Body of pancreas (tissue), 4 donors: Measurements from ENCODE around the gene ADAMTS19.

Experiments used
- POLR2A ChIP-seq, 3 donors: fragments of 450-650 bp; IDR thresholded peaks; one replicate each; pipeline ENCODE4 v1.6.1; 2016; ENCODE audit warnings: antibody characterized with exemption in 3 of 3, mild to moderate bottlenecking in 2 of 3
- TF ChIP-seq, protein P1 (sequence below), 7 experiments: fragments of 450-650 bp in 4 of 7; fragments of 200-600 bp in 3 of 7; sonication (generic) in 3 of 7; IDR thresholded peaks; one replicate each; pipeline ENCODE4 v1.5.1; 2016 to 2019; ENCODE audit warnings: antibody characterized with exemption in 7 of 7

- TF ChIP-seq, protein P1, sequence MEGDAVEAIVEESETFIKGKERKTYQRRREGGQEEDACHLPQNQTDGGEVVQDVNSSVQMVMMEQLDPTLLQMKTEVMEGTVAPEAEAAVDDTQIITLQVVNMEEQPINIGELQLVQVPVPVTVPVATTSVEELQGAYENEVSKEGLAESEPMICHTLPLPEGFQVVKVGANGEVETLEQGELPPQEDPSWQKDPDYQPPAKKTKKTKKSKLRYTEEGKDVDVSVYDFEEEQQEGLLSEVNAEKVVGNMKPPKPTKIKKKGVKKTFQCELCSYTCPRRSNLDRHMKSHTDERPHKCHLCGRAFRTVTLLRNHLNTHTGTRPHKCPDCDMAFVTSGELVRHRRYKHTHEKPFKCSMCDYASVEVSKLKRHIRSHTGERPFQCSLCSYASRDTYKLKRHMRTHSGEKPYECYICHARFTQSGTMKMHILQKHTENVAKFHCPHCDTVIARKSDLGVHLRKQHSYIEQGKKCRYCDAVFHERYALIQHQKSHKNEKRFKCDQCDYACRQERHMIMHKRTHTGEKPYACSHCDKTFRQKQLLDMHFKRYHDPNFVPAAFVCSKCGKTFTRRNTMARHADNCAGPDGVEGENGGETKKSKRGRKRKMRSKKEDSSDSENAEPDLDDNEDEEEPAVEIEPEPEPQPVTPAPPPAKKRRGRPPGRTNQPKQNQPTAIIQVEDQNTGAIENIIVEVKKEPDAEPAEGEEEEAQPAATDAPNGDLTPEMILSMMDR (IDR thresholded peaks at IDR 0.05), result no peak
- no peak for TF ChIP-seq POLR2A (IDR thresholded peaks at IDR 0.05)
These were observed 157.1 kb downstream of the ADAMTS19 start for GRCh38 chr5:129617206-129617605.
